GM12874 (cell line): ENCODE results near the gene ARHGEF25.

Source experiments
- TF ChIP-seq, protein P1 (sequence below): IDR thresholded peaks from 2 replicates; pipeline ENCODE4 v1.5.1; 2011; ENCODE audit warnings: low read depth, mild to moderate bottlenecking, control low read depth, low read length, moderate library complexity; ENCODE audit not compliant: insufficient read depth

ARHGEF25 gene

DNA sequence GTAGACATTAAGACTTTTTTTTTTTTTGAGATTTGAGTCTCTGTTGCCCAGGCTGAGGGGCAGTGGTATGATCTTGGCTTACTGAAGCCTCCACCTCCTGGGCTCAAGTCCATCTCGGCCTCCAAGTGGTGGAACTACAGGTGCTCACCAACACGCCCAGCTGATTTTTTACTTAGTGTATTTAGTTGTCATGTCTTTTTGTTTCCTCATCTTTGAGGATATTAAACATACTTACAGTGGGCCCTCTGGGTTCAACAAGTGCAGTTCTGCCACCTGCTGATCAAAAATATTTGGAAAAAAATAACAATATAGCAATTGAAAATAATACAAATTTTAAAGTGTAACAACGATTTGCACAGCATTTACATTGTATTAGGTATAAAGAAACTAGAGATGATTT lies 26.1 kb downstream of the ARHGEF25 start:
- TF ChIP-seq, protein P1, sequence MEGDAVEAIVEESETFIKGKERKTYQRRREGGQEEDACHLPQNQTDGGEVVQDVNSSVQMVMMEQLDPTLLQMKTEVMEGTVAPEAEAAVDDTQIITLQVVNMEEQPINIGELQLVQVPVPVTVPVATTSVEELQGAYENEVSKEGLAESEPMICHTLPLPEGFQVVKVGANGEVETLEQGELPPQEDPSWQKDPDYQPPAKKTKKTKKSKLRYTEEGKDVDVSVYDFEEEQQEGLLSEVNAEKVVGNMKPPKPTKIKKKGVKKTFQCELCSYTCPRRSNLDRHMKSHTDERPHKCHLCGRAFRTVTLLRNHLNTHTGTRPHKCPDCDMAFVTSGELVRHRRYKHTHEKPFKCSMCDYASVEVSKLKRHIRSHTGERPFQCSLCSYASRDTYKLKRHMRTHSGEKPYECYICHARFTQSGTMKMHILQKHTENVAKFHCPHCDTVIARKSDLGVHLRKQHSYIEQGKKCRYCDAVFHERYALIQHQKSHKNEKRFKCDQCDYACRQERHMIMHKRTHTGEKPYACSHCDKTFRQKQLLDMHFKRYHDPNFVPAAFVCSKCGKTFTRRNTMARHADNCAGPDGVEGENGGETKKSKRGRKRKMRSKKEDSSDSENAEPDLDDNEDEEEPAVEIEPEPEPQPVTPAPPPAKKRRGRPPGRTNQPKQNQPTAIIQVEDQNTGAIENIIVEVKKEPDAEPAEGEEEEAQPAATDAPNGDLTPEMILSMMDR: no peak

DNA sequence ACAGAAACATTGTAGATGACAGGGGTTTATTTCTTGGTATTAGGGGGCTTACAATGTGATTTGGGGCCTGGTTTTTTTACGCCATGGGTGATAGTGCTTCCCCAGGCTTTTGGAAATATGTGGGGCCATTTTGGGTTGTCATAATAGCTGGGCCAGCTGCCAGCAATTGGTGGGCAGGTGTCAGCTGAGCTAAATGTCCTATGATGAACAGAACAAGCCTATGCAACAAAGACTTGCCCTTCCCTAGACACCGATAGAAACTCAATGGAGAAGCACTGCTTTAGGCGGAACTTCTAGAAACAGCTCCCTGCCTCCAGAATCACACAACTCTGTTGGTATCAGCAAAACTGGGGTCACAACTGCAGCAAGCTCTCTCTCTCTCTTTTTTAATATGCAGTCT lies 26.9 kb downstream of the ARHGEF25 start:
- TF ChIP-seq, protein P1: no peak

DNA sequence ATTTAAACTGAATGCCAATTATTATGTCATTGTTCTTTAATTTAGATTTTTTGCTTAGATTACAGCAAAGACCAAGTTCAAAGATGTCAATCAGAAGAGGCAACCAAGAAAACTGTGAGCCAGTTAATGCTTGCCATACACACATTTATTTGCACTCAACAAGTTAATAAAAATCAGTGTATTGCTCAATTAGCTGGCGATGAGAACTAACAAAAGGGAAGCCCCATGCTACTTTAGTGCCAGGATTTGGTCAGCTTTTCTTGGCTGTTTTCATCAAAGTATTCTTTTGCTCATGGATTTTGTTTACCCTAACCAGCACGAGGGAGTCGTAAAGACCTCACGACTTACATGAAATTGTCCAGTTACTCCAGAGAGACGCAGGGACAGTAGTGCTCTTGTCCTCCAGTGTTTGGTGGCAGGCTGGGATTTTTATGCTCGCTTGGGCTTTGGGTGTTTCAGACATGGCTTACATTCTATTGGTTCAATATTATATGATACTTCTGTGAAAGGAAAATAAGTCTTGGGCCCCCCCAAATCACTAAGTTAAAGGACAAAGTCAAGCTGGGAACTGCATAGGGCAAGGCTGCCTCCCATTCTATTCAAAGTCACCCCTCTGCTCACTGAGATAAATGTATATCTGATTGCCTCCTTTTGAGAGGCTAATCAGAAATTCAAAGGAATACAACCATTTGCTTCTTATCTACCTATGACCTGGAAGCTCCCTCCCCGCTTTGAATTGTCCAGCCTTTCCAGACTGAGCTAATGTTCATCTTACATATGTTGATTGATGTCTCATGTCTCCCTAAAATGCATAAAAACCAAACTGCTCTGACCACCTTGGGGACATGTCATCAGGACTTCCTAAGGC lies 29.2 kb downstream of the ARHGEF25 start:
- TF ChIP-seq, protein P1: no peak

DNA sequence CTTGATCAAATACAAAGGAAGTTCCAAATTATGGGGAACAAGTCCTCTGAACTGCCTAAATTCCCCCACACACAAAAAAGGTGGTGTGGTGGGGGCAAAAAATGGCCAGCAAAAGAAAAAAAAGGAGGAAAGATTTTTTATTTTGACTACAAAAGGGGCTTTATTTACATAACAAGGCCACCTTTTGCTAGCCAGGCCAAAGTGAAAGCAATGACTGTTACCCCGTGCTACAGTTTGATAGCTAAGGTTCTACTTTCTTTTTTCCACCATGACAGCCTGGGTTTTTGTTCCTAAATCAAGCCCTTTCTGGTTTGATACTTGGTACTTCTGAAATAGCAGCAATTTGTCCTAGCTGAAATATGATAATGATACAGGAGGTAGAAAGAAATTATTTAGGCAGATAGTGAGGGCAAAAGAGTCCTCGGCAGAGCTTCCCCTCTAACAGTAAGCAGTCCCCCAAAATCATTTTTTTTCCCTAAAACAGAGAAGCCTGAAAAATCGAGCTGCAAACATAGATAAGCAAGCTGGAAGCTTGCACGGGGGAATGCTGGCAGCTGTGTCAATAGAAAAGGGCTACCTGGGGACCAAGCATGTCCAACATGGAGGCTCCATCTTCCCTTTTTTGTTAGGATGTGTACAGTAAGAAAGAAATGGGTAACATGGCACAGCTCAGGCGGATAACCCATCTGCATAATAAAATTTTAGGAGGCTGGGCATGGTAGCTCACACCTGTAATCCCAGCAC lies 30.6 kb downstream of the ARHGEF25 start:
- TF ChIP-seq, protein P1: no peak

DNA sequence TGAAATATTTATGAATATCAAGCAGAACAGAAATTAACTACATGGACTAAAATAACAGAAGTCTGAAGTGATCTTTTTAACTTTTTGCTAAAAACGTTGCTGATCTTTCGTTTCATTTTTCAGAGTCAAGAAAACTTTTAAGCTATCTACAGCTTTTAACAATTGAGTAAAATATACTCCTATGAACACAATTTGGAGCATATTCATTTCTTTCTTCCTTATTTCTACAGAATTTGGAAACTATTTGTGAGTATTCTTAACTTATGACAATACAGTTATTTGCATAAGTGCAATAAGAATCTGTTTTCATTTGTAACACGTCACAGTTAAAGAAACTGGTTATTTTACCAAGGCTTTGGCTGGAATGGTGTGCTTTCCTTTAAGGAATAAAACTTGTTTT lies 42.8 kb downstream of the ARHGEF25 start:
- TF ChIP-seq, protein P1: no peak

DNA sequence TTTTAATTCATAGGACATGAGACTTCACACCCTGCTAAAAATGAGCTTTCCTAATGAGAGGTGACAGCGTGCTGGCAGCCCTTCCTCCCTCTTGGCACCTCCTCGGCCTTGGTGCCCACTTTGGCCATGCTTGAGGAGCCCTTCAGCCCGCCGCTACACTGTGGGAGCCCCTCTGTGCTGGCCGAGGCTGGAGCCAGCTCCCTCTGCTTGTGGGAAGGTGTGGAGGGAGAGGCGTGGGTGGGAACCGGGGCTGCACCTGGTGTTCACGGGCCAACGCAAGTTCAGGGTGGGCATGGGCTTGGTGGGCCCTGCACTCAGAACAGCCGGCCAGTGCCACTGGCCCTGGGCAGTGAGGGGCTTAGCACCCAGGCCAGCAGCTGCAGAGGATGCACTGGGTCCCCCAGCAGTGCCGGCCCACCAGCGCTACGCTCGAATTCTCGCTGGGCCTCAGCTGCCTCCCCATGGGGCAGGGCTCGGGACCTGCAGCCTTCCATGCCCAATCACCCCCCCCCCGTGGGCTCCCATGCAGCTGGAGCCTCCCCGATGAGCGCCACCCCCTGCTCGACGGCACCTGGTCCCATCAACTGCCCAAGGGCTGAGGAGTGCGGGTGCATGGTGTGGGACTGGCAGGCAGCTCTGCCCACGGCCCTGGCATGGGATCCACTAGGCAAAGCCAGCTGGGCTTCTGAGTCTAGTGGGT lies 44.5 kb downstream of the ARHGEF25 start:
- TF ChIP-seq, protein P1: no peak

DNA sequence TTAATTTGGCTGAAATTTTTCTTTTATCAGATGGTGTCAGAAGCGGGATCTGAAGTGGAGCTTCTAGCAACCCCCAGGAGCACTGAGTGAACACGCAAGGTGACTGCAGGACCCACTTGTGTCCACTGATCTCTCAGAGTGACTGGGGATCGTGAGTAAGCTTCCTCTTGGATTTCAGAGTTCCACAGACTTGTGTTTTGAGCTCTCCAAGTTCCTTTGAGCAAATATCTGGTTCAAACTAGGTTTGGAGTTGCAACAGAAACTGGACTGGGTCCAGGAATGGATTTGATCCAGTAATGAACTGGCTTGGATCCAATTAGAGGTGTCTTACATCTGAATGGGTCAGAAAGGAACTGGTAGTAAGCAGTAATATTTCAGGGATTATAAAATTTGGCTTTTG lies 46.5 kb downstream of the ARHGEF25 start:
- TF ChIP-seq, protein P1: no peak
